ENCODE measurements around the gene PCNT. TPM values are rescaled to one million over a fixed set of nuclear protein-coding genes. Genes with fewer than 3 reads are reported as not detected.

PCNT gene
- total RNA-seq, 1 experiment from 2014 or later: 41.0 TPM

- H3K27me3 Mint-ChIP-seq (ENCODE audit: low read depth): no peaks in the 10 kb centered on the region
- TF ChIP-seq FOXK1 (CRISPR knock-in tag; IDR thresholded peaks at IDR 0.05) (no peak), OVOL2 (CRISPR knock-in tag; IDR thresholded peaks at IDR 0.05; ENCODE audit: borderline replicate concordance) (no peak), SMAD4 (CRISPR knock-in tag; IDR thresholded peaks at IDR 0.05) (no peak), ATF2 (CRISPR knock-in tag; IDR thresholded peaks at IDR 0.05; ENCODE audit: borderline replicate concordance, low read depth) (no peak), CTCF (IDR thresholded peaks at IDR 0.05) (no peak), ZBTB43 (CRISPR knock-in tag; IDR thresholded peaks at IDR 0.05) (no peak), E2F5 (CRISPR knock-in tag; IDR thresholded peaks at IDR 0.05) (no peak), GABPB1 (CRISPR knock-in tag; IDR thresholded peaks at IDR 0.05) (no peak), ZSCAN18 (CRISPR knock-in tag; IDR thresholded peaks at IDR 0.05) (no peak), STAT6 (CRISPR knock-in tag; conservative IDR thresholded peaks at IDR 0.05; ENCODE audit: low read depth) (no peak), ZNF416 (CRISPR knock-in tag; IDR thresholded peaks at IDR 0.05) (no peak), ZNF396 (CRISPR knock-in tag; IDR thresholded peaks at IDR 0.05; ENCODE audit: borderline replicate concordance) (no peak), SP1 (CRISPR knock-in tag; conservative IDR thresholded peaks at IDR 0.05) (no peak), NR1H2 (CRISPR knock-in tag; IDR thresholded peaks at IDR 0.05) (no peak), ZNF512 (CRISPR knock-in tag; IDR thresholded peaks at IDR 0.05; ENCODE audit: borderline replicate concordance) (no peak), USF1 (CRISPR knock-in tag; IDR thresholded peaks at IDR 0.05) (no peak), ATF6 (CRISPR knock-in tag; IDR thresholded peaks at IDR 0.05) (no peak), ZBTB21 (CRISPR knock-in tag; IDR thresholded peaks at IDR 0.05; ENCODE audit: borderline replicate concordance) (no peak), ZNF219 (CRISPR knock-in tag; IDR thresholded peaks at IDR 0.05; ENCODE audit: borderline replicate concordance) (no peak)
- H3K9me3 Mint-ChIP-seq: peaks cover 18% of the 10 kb centered on the region
- H3K4me3 Mint-ChIP-seq: no peak overlapping the region
- peaks cover 42% of the 10 kb centered on the region for H3K36me3 Mint-ChIP-seq
- ChIA-PET POLR2A (interaction anchor here (0.7 kb wide), 1 partner anchor 94 kb away, joined by 6 read pairs; no protein-coding TSS in a partner anchor), CTCF (no interaction called here)
- no peak for DNase-seq (ENCODE audit: low spot score)
- peaks cover 18% of the 10 kb centered on the region for H3K4me1 Mint-ChIP-seq
- ATAC-seq: no peak
- H3K27ac Mint-ChIP-seq: no peak overlapping the region
Measured at GRCh38 chr21:46454142-46454541, 130.2 kb downstream of the PCNT start.
